Uterus (tissue), 4 donors: ENCODE measurements around the gene ALPG. TPM values are rescaled to one million over a fixed set of nuclear protein-coding genes. Genes with fewer than 3 reads are reported as not detected.
"Not testable (repeated sequence)": the region's sequence is repeated elsewhere in the genome, so short reads cannot be mapped to it uniquely, and the experiment has no call there.

ENCODE experiments used
- DNase-seq, 2 donors: peaks; one replicate each; pipeline ENCODE4 v3.0.0-alpha.2; 2019 to 2020
- H3K27ac ChIP-seq, 2 donors: fragments of 200-600 bp; sonication (generic); 1 replicate in 1 of 2; 2 replicates in 1 of 2; pipeline ENCODE4 v1.5.1; 2016 to 2018
- H3K27me3 ChIP-seq, 2 donors: fragments of 200-600 bp; sonication (generic); one replicate each; pipeline ENCODE4 v1.5.1; 2018 to 2019; ENCODE audit warnings: control low read depth in 1 of 2
- H3K36me3 ChIP-seq, 2 donors: fragments of 200-600 bp; sonication (generic); one replicate each; pipeline ENCODE4 v1.5.1; 2019; ENCODE audit warnings: control low read depth in 1 of 2
- H3K4me1 ChIP-seq, 2 donors: fragments of 200-600 bp; sonication (generic); one replicate each; pipeline ENCODE4 v1.5.1; 2018 to 2019; ENCODE audit warnings: control low read depth in 1 of 2
- H3K4me3 ChIP-seq, 2 donors: fragments of 200-600 bp; sonication (generic); 1 replicate in 1 of 2; 2 replicates in 1 of 2; pipeline ENCODE4 v1.5.1; 2018 to 2019; ENCODE audit warnings: mild to moderate bottlenecking in 1 of 2
- H3K9me3 ChIP-seq, 2 donors: fragments of 200-600 bp; sonication (generic); one replicate each; pipeline ENCODE4 v1.5.1; 2019; ENCODE audit warnings: control low read depth in 1 of 2
- POLR2A ChIP-seq, 2 donors: fragments of 450-650 bp; IDR thresholded peaks; one replicate each; pipeline ENCODE4 v1.6.1; 2016; ENCODE audit warnings: antibody characterized with exemption in 2 of 2, mild to moderate bottlenecking in 1 of 2, moderate library complexity in 1 of 2
- intact Hi-C: fragments of 100-400 bp; cut with DNase I; formaldehyde crosslinking; loops from one replicate; pipeline ENCODE4 v1.15.1; 2023; ENCODE audit warnings: low total_unique reads
- total RNA-seq, 4 donors: library from RNA; depleted of rRNA in 3 of 4; stranded (reverse); fragments of >200 nt in 3 of 4; gene quantifications; one replicate each; pipeline versions ENCODE4 v1.1.0 to v1.2.4, GENCODE V29; 2014 to 2023
- TF ChIP-seq, protein P1 (sequence below), 4 experiments: fragments of 200-600 bp in 2 of 4; fragments of 450-650 bp in 2 of 4; sonication (generic) in 2 of 4; IDR thresholded peaks; one replicate each; pipeline ENCODE4 v1.5.1; 2016 to 2019; ENCODE audit warnings: antibody characterized with exemption in 4 of 4, mild to moderate bottlenecking in 2 of 4, moderate library complexity in 1 of 4
- donor health status: DM: yes; HTN: yes; CAD: no.

ALPG gene
- total RNA-seq, 4 donors from 2014 or later = not detected

DNA sequence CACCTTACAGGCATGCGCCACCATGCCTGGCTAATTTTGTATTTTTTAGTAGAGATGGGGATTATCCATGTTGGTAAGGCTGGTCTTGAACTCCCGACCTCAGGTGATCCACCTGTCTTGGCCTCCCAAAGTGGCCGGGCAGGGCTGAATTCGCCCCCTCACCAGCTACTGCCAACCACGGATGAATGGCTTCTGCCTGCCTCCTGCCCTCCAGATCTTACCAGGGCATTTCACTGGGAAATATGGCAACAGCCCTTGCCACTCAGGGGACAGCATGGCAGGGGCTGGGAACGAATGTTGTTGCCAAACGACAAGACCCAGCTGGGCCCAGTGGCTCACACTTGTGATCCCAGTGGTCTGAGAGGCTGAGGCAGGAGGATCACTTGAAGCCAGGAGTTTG is 29.9 kb upstream of the ALPG start:
- no peak for DNase-seq
- no peak for TF ChIP-seq POLR2A (IDR thresholded peaks at IDR 0.05)
- TF ChIP-seq, protein P1, sequence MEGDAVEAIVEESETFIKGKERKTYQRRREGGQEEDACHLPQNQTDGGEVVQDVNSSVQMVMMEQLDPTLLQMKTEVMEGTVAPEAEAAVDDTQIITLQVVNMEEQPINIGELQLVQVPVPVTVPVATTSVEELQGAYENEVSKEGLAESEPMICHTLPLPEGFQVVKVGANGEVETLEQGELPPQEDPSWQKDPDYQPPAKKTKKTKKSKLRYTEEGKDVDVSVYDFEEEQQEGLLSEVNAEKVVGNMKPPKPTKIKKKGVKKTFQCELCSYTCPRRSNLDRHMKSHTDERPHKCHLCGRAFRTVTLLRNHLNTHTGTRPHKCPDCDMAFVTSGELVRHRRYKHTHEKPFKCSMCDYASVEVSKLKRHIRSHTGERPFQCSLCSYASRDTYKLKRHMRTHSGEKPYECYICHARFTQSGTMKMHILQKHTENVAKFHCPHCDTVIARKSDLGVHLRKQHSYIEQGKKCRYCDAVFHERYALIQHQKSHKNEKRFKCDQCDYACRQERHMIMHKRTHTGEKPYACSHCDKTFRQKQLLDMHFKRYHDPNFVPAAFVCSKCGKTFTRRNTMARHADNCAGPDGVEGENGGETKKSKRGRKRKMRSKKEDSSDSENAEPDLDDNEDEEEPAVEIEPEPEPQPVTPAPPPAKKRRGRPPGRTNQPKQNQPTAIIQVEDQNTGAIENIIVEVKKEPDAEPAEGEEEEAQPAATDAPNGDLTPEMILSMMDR (IDR thresholded peaks at IDR 0.05) = no peak
- H3K4me1 ChIP-seq = no peaks in the 10 kb centered on the region
- H3K36me3 ChIP-seq = no peaks in the 10 kb centered on the region
- H3K27me3 ChIP-seq = no peaks in the 10 kb centered on the region
- H3K4me3 ChIP-seq = no peak overlapping the region
- H3K27ac ChIP-seq = no peak overlapping the region
- intact Hi-C loops = no loop called here
- H3K9me3 ChIP-seq = no peaks in the 10 kb centered on the region

DNA sequence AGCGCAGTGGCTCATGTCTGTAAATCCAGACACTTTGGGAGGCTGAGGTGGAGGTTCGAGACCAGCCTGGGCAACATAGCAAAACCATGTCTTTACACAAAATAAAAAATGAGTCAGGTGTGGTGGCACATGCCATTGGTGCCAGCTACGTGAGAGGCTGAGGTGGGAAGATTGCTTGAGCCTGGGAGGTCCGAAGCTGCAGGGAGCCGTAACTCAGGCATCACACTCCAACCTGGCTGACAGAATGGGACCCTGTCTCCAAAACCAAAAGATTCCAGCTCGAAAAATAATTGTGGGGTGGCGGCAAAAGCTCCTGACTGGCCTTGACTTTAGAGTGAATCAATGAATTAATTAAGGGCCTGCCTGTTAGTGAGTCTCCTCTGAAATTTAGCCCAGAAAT is 29.3 kb upstream of the ALPG start:
- no peak for DNase-seq

DNA sequence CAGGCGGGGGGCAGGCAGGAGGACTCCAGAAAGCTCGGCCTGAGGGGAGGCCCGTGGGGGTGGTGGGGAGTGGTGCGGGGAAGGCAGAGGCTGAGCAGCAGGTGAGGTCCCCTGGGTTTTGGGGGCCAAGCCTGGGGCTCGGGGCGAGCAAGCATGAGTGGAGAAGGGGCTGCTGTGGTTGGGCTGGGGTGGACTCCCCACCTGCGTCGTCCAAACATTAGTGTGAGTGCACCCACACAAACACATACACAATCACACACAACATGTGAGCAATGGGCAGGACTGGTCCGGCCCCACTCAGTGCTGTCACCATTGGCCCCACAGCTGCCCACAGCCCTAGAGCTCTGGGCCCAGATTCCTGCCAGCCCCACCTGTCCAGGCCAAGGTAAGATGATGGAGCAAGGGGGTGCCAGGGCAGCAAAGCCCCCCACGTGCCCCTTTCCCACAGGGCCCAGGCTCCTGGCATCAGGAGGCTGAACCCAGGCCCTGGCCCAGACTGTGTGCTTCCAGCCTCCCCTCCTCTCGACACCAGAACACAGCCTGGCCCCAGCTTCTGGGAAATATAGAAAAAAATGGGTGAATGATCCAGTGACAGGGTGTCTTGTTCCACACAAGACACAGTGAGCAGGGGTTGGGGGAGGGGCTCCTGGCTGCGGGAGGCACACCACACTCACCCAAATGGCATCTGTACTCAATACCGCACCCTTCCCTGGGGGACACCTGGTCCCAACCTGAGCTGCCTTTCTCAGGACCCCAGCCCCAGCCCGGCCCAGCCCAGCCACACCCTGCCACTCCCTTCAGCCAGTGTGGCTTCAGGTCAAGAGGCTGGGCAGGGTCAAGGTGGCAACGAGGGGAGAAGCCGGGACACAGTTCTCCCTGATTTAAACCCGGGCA is 28.6 kb upstream of the ALPG start:
- DNase-seq = no peak
- intact Hi-C loops = no loop called here
- TF ChIP-seq, protein P1 (IDR thresholded peaks at IDR 0.05) = no peak
- no peak for TF ChIP-seq POLR2A (IDR thresholded peaks at IDR 0.05)

More for the DNA sequence above, 29.3 kb upstream of the ALPG start:
- intact Hi-C loops = no loop called here
- no peak for TF ChIP-seq POLR2A (IDR thresholded peaks at IDR 0.05)
- TF ChIP-seq, protein P1 (IDR thresholded peaks at IDR 0.05) = no peak
- no peak overlapping the region for H3K27ac ChIP-seq
- H3K4me3 ChIP-seq = no peak overlapping the region
- H3K36me3 ChIP-seq = no peaks in the 10 kb centered on the region
- H3K4me1 ChIP-seq = no peaks in the 10 kb centered on the region
- H3K27me3 ChIP-seq = no peaks in the 10 kb centered on the region
- no peaks in the 10 kb centered on the region for H3K9me3 ChIP-seq

GRCh38 chr2:232378735-232379151 is 27.9 kb upstream of the ALPG start, which contains the start of gene ALPP:
TSS of gene ALPP (plus strand) at chr2:232378751. CDS start at chr2:232378803, 52 bp downstream.
- H3K4me3 ChIP-seq, H3K27me3 ChIP-seq, H3K9me3 ChIP-seq, intact Hi-C loops, H3K36me3 ChIP-seq, DNase-seq, H3K27ac ChIP-seq, H3K4me1 ChIP-seq: not testable (repeated sequence)

More for the DNA sequence above, 28.6 kb upstream of the ALPG start:
- Histone ChIP-seq H3K27ac (no peak overlapping the region), H3K4me3 (no peak overlapping the region), H3K27me3 (peaks cover 0 to 4% of the 10 kb centered on the region in 2 donors), H3K4me1 (no peaks in the 10 kb centered on the region), H3K36me3 (no peaks in the 10 kb centered on the region), H3K9me3 (no peaks in the 10 kb centered on the region)

DNA sequence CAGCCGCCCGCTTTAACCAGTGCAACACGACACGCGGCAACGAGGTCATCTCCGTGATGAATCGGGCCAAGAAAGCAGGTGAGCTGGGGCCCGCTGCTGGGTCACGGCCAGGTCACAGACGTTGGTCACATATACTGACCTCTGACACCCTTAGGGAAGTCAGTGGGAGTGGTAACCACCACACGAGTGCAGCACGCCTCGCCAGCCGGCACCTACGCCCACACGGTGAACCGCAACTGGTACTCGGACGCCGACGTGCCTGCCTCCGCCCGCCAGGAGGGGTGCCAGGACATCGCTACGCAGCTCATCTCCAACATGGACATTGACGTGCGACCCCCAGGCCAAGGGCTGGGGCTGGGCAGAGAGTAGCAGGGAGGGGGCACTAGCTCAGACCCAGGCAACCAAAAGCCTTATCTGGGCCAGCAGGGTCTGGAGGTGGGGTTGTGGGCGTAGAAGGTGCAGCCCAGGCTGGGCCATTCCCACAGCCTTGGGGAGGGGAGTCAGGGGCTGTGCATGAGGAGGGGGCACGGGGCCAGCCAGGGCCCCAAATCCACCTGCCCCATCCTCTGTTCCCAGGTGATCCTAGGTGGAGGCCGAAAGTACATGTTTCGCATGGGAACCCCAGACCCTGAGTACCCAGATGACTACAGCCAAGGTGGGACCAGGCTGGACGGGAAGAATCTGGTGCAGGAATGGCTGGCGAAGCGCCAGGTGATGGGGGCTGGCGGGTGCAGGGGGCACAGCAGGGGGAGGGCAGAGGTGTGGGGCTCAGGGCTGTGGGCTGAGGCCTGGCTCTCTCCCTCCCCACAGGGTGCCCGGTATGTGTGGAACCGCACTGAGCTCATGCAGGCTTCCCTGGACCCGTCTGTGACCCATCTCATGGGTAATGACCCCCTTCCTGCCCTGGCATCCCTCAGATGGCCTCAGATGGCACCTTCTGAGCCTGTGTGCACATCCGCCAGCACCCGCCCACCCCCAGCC is 26.7 kb upstream of the ALPG start:
- H3K9me3 ChIP-seq, DNase-seq, H3K4me1 ChIP-seq, H3K4me3 ChIP-seq, H3K27me3 ChIP-seq, intact Hi-C loops, H3K36me3 ChIP-seq, H3K27ac ChIP-seq: not testable (repeated sequence)

DNA sequence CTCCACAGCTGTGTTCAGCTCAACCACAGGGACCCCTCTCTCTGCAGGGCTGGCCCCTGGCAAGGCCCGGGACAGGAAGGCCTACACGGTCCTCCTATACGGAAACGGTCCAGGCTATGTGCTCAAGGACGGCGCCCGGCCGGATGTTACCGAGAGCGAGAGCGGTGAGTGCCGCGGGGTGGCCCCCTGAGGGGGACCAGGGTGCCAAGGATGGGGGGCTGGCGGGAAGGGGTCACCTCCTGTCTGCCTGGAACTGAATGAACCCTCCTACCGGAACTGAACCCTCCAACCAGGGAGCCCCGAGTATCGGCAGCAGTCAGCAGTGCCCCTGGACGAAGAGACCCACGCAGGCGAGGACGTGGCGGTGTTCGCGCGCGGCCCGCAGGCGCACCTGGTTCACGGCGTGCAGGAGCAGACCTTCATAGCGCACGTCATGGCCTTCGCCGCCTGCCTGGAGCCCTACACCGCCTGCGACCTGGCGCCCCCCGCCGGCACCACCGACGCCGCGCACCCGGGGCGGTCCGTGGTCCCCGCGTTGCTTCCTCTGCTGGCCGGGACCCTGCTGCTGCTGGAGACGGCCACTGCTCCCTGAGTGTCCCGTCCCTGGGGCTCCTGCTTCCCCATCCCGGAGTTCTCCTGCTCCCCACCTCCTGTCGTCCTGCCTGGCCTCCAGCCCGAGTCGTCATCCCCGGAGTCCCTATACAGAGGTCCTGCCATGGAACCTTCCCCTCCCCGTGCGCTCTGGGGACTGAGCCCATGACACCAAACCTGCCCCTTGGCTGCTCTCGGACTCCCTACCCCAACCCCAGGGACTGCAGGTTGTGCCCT is 25.2 kb upstream of the ALPG start:
- H3K27me3 ChIP-seq = peaks cover 0 to 11% of the 10 kb centered on the region in 2 donors
- H3K36me3 ChIP-seq, H3K4me1 ChIP-seq, H3K27ac ChIP-seq, DNase-seq, H3K4me3 ChIP-seq, intact Hi-C loops, H3K9me3 ChIP-seq: not testable (repeated sequence)
